ENCODE results near the gene FAM120C. TPM values are rescaled to one million over a fixed set of nuclear protein-coding genes. Genes with fewer than 3 reads are reported as not detected.

Gene FAM120C
- total and polyA plus RNA-seq, 2 experiments from 2014 or later, result 9.3 to 9.8 TPM

DNA sequence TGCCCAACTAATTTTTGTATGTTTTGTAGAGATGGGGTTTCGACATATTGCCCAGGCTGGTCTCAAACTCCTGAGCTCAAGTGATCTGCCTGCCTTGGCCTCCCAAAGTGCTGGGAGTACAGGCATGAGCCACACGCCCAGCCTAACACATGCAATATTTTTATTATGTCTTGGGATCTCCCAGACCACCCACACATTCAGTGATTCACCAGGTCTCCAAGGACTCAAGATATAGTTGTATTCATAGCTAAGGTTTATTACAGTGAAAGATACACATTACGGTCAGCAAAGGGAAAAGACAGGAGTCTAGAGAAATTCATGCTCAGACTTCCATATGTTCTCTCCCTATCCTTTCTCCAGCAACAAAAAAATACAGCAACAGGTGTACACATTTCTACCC, 25.5 kb upstream of the FAM120C start:
- Histone ChIP-seq H3K27me3 (ENCODE audit: insufficient read depth) (no peaks in the 10 kb centered on the region), H3F3A (replicated peaks; ENCODE audit: low read depth) (no peaks in the 10 kb centered on the region), H4K20me1 (replicated peaks; ENCODE audit: insufficient read depth) (no peaks in the 10 kb centered on the region), H3K27ac (ENCODE audit: low read depth) (no peak overlapping the region), H3K4me1 (ENCODE audit: insufficient read depth) (no peaks in the 10 kb centered on the region), H3K4me2 (no peak overlapping the region), H2AFZ (no peak overlapping the region), H3K4me3 (no peak overlapping the region), H3K79me2 (replicated peaks; ENCODE audit: insufficient read depth) (no peaks in the 10 kb centered on the region), H3K36me3 (ENCODE audit: insufficient read depth) (no peaks in the 10 kb centered on the region), H3K9me2 (ENCODE audit: insufficient read depth) (no peaks in the 10 kb centered on the region)
- TF ChIP-seq ETS1 (IDR thresholded peaks at IDR 0.05), result no peak
- no peak for TF ChIP-seq POLR2AphosphoS5 (IDR thresholded peaks at IDR 0.05; ENCODE audit: low read depth)
- TF ChIP-seq, protein P1, sequence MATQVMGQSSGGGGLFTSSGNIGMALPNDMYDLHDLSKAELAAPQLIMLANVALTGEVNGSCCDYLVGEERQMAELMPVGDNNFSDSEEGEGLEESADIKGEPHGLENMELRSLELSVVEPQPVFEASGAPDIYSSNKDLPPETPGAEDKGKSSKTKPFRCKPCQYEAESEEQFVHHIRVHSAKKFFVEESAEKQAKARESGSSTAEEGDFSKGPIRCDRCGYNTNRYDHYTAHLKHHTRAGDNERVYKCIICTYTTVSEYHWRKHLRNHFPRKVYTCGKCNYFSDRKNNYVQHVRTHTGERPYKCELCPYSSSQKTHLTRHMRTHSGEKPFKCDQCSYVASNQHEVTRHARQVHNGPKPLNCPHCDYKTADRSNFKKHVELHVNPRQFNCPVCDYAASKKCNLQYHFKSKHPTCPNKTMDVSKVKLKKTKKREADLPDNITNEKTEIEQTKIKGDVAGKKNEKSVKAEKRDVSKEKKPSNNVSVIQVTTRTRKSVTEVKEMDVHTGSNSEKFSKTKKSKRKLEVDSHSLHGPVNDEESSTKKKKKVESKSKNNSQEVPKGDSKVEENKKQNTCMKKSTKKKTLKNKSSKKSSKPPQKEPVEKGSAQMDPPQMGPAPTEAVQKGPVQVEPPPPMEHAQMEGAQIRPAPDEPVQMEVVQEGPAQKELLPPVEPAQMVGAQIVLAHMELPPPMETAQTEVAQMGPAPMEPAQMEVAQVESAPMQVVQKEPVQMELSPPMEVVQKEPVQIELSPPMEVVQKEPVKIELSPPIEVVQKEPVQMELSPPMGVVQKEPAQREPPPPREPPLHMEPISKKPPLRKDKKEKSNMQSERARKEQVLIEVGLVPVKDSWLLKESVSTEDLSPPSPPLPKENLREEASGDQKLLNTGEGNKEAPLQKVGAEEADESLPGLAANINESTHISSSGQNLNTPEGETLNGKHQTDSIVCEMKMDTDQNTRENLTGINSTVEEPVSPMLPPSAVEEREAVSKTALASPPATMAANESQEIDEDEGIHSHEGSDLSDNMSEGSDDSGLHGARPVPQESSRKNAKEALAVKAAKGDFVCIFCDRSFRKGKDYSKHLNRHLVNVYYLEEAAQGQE (IDR thresholded peaks at IDR 0.05; ENCODE audit: unreplicated experiment), result no peak
- no peak for TF ChIP-seq ZNF114 (CRISPR knock-in tag; IDR thresholded peaks at IDR 0.05)
- TF ChIP-seq CREB1 (CRISPR knock-in tag; IDR thresholded peaks at IDR 0.05; ENCODE audit: low read depth), result no peak
- TF ChIP-seq STAT1 (IDR thresholded peaks at IDR 0.05; ENCODE audit: unreplicated experiment), result no peak
- TF ChIP-seq, protein P2, sequence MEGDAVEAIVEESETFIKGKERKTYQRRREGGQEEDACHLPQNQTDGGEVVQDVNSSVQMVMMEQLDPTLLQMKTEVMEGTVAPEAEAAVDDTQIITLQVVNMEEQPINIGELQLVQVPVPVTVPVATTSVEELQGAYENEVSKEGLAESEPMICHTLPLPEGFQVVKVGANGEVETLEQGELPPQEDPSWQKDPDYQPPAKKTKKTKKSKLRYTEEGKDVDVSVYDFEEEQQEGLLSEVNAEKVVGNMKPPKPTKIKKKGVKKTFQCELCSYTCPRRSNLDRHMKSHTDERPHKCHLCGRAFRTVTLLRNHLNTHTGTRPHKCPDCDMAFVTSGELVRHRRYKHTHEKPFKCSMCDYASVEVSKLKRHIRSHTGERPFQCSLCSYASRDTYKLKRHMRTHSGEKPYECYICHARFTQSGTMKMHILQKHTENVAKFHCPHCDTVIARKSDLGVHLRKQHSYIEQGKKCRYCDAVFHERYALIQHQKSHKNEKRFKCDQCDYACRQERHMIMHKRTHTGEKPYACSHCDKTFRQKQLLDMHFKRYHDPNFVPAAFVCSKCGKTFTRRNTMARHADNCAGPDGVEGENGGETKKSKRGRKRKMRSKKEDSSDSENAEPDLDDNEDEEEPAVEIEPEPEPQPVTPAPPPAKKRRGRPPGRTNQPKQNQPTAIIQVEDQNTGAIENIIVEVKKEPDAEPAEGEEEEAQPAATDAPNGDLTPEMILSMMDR (conservative IDR thresholded peaks at IDR 0.05; ENCODE audit: low read depth in 2 of 2), result no peak
- no peak for TF ChIP-seq EZH2 (IDR thresholded peaks at IDR 0.05; ENCODE audit: low read depth, unreplicated experiment)
- TF ChIP-seq EZH2phosphoT487 (IDR thresholded peaks at IDR 0.05; ENCODE audit: unreplicated experiment), result no peak
- no peak overlapping the region for H3K4me3 Mint-ChIP-seq
- no peaks in the 10 kb centered on the region for H3K9me3 Mint-ChIP-seq
- peaks cover 6% of the 10 kb centered on the region; the same call in 2 of the 3 replicates for H3K36me3 Mint-ChIP-seq (ENCODE audit: low read depth)
- ATAC-seq (no peak), DNase-seq (ENCODE audit: low spot score) (no peak)
- H3K27ac Mint-ChIP-seq, result no peak overlapping the region
- H3K4me1 Mint-ChIP-seq, result no peaks in the 10 kb centered on the region
- H3K27me3 Mint-ChIP-seq (ENCODE audit: insufficient read depth, low read depth, poor library complexity), result no peaks in the 10 kb centered on the region

GRCh38 chrX:54198262-54198661, 15.2 kb upstream of the FAM120C start:
- Histone ChIP-seq H2AFZ (no peak overlapping the region), H3K27ac (ENCODE audit: low read depth) (peak overlapping the region; percentile 55; the same call in 1 of the 2 replicates), H3K4me1 (ENCODE audit: insufficient read depth) (peaks cover 13% of the 10 kb centered on the region), H3K79me2 (replicated peaks; ENCODE audit: insufficient read depth) (no peaks in the 10 kb centered on the region), H3K36me3 (ENCODE audit: insufficient read depth) (no peaks in the 10 kb centered on the region), H4K20me1 (replicated peaks; ENCODE audit: insufficient read depth) (no peaks in the 10 kb centered on the region), H3K9me2 (ENCODE audit: insufficient read depth) (no peaks in the 10 kb centered on the region), H3K27me3 (ENCODE audit: insufficient read depth) (no peaks in the 10 kb centered on the region), H3K4me3 (no peak overlapping the region), H3K4me2 (no peak overlapping the region; the same call in 1 of the 2 replicates), H3F3A (replicated peaks; ENCODE audit: low read depth) (no peaks in the 10 kb centered on the region)
- Mint-ChIP-seq H3K4me3 (no peak overlapping the region), H3K27me3 (ENCODE audit: insufficient read depth, low read depth, poor library complexity) (no peaks in the 10 kb centered on the region), H3K36me3 (ENCODE audit: low read depth) (no peaks in the 10 kb centered on the region; the same call in 2 of the 3 replicates), H3K27ac (no peak overlapping the region; the same call in 1 of the 2 replicates), H3K9me3 (no peaks in the 10 kb centered on the region), H3K4me1 (peaks cover 10% of the 10 kb centered on the region; the same call in 2 of the 3 replicates)
- DNase-seq (ENCODE audit: low spot score), result peak; percentile 46
- ATAC-seq, result no peak; the same call in 2 of the 3 replicates
- TF ChIP-seq EZH2 (IDR thresholded peaks at IDR 0.05; ENCODE audit: low read depth, unreplicated experiment) (no peak), EZH2phosphoT487 (IDR thresholded peaks at IDR 0.05; ENCODE audit: unreplicated experiment) (no peak), CREB1 (CRISPR knock-in tag; IDR thresholded peaks at IDR 0.05; ENCODE audit: low read depth) (no peak)
- TF ChIP-seq, protein P1 (IDR thresholded peaks at IDR 0.05; ENCODE audit: unreplicated experiment), result no peak
